DOHH2 (cell line): Measurements from ENCODE around the gene CYB5RL.

ENCODE experiments used
- H3F3A ChIP-seq: fragments of 200-600 bp; sonication (generic), shearing (Covaris generic); 2 replicates; pipeline ENCODE4 v1.6.0; 2016; ENCODE audit warnings: antibody characterized with exemption, mild to moderate bottlenecking; ENCODE audit not compliant: control insufficient read depth, insufficient read depth
- H3K27ac ChIP-seq: fragments of 200-600 bp; sonication (generic); 2 replicates; pipeline ENCODE4 v1.5.1; 2014; ENCODE audit warnings: low read depth, mild to moderate bottlenecking, low read length, moderate library complexity
- H3K27me3 ChIP-seq: fragments of 200-600 bp; sonication (generic); 2 replicates; pipeline ENCODE4 v1.6.1; 2014; ENCODE audit warnings: mild to moderate bottlenecking, low read length, mixed read lengths; ENCODE audit not compliant: control insufficient read depth
- H3K36me3 ChIP-seq: fragments of 200-600 bp; sonication (generic); 2 replicates; pipeline ENCODE4 v1.6.1; 2014; ENCODE audit warnings: mild to moderate bottlenecking, low read length, moderate library complexity, mixed read lengths; ENCODE audit not compliant: control insufficient read depth
- H3K4me1 ChIP-seq: fragments of 200-600 bp; sonication (generic); 2 replicates; pipeline ENCODE4 v1.6.1; 2014; ENCODE audit warnings: mild to moderate bottlenecking, low read length, mixed read lengths; ENCODE audit not compliant: control insufficient read depth
- H3K4me2 ChIP-seq: fragments of 200-600 bp; sonication (generic); 2 replicates; pipeline ENCODE4 v1.6.0; 2014; ENCODE audit warnings: mild to moderate bottlenecking, low read length, moderate library complexity
- H3K4me3 ChIP-seq: fragments of 200-600 bp; sonication (generic); 2 replicates; pipeline ENCODE4 v1.5.1; 2014; ENCODE audit warnings: mild to moderate bottlenecking, low read length, mixed read lengths
- H3K79me2 ChIP-seq: fragments of 200-600 bp; sonication (generic); 2 replicates; pipeline ENCODE4 v1.6.1; 2014; ENCODE audit warnings: mild to moderate bottlenecking, low read length, mixed read lengths; ENCODE audit not compliant: control insufficient read depth
- H3K9me2 ChIP-seq: fragments of 200-600 bp; sonication (generic); replicated peaks from 2 replicates; pipeline ENCODE4 v1.6.1; 2014; ENCODE audit warnings: mild to moderate bottlenecking, low read length, mixed read lengths; ENCODE audit not compliant: control insufficient read depth
- H3K9me3 ChIP-seq: fragments of 200-600 bp; sonication (generic); 2 replicates; pipeline ENCODE4 v1.6.1; 2014; ENCODE audit warnings: antibody characterized with exemption, low read length, mixed read lengths; ENCODE audit not compliant: control insufficient read depth, insufficient read depth
- H4K20me1 ChIP-seq: fragments of 200-600 bp; sonication (generic); 2 replicates; pipeline ENCODE4 v1.6.0; 2014; ENCODE audit warnings: low read depth, mild to moderate bottlenecking, antibody characterized with exemption, low read length, moderate library complexity; ENCODE audit not compliant: control insufficient read depth, insufficient read depth
- CTCF ChIP-seq: fragments of 200-600 bp; sonication (generic); IDR thresholded peaks from one replicate; pipeline ENCODE4 v1.5.1; 2014; ENCODE audit warnings: antibody characterized with exemption, mild to moderate bottlenecking, low read depth, low read length; ENCODE audit not compliant: poor library complexity, severe bottlenecking
- EZH2phosphoT487 ChIP-seq: fragments of 200-600 bp; sonication (generic); IDR thresholded peaks from 2 replicates; pipeline ENCODE4 v1.6.1; 2017; ENCODE audit warnings: borderline replicate concordance, mild to moderate bottlenecking, antibody characterized with exemption, low read length, moderate library complexity, mixed read lengths

CYB5RL gene

GRCh38 chr1:54222711-54223110 is 22.9 kb upstream of the CYB5RL start:
- H3K4me3 ChIP-seq = no peak overlapping the region
- no peak for TF ChIP-seq EZH2phosphoT487
- TF ChIP-seq CTCF = no peak
- H3K4me1 ChIP-seq = no peaks in the 10 kb centered on the region
- H3K36me3 ChIP-seq = peaks cover 21% of the 10 kb centered on the region
- H3K4me2 ChIP-seq = no peak overlapping the region
- H4K20me1 ChIP-seq = no peaks in the 10 kb centered on the region
- H3K27me3 ChIP-seq = no peaks in the 10 kb centered on the region
- no peaks in the 10 kb centered on the region for H3K9me3 ChIP-seq
- H3K27ac ChIP-seq = no peak overlapping the region
- H3F3A ChIP-seq = no peaks in the 10 kb centered on the region
- H3K9me2 ChIP-seq = no peaks in the 10 kb centered on the region
- H3K79me2 ChIP-seq = no peaks in the 10 kb centered on the region

- H3K27ac ChIP-seq = no peak overlapping the region
- H3K4me1 ChIP-seq = no peaks in the 10 kb centered on the region
- no peaks in the 10 kb centered on the region for H3F3A ChIP-seq
- no peaks in the 10 kb centered on the region for H3K79me2 ChIP-seq
- no peaks in the 10 kb centered on the region for H4K20me1 ChIP-seq
- H3K4me3 ChIP-seq = no peak overlapping the region
- no peak overlapping the region for H3K4me2 ChIP-seq
- TF ChIP-seq EZH2phosphoT487 (no peak), CTCF (no peak)
- H3K36me3 ChIP-seq = peaks cover 28% of the 10 kb centered on the region
- H3K27me3 ChIP-seq = no peaks in the 10 kb centered on the region
- H3K9me3 ChIP-seq = no peaks in the 10 kb centered on the region
- no peaks in the 10 kb centered on the region for H3K9me2 ChIP-seq
Measured at GRCh38 chr1:54221867-54222484, 22.1 kb upstream of the CYB5RL start.

- H3K9me3 ChIP-seq = no peaks in the 10 kb centered on the region
- no peaks in the 10 kb centered on the region for H3K79me2 ChIP-seq
- H3K4me3 ChIP-seq = no peak overlapping the region
- no peaks in the 10 kb centered on the region for H3K9me2 ChIP-seq
- no peak for TF ChIP-seq EZH2phosphoT487
- no peak for TF ChIP-seq CTCF
- H3K36me3 ChIP-seq = peaks cover 35% of the 10 kb centered on the region
- H4K20me1 ChIP-seq = no peaks in the 10 kb centered on the region
- no peak overlapping the region for H3K27ac ChIP-seq
- no peaks in the 10 kb centered on the region for H3K4me1 ChIP-seq
- no peaks in the 10 kb centered on the region for H3F3A ChIP-seq
- H3K27me3 ChIP-seq = no peaks in the 10 kb centered on the region
- no peak overlapping the region for H3K4me2 ChIP-seq
Measured at GRCh38 chr1:54221113-54221834, 21.4 kb upstream of the CYB5RL start.
